NCI-H1417 (cell line): ENCODE results near the gene VSTM5.
A peak's percentile ranks its signal among the peaks of the same experiment; 100 is the strongest.
"Not testable (repeated sequence)": the region's sequence is repeated elsewhere in the genome, so short reads cannot be mapped to it uniquely, and the experiment has no call there.

Source experiments
- DNase-seq, 3 experiments: peaks; one replicate each; lab custom pipeline; 2025; lab: John Stamatoyannopoulos, UW

VSTM5 gene

GRCh38 chr11:93850594-93851018, at the start of gene VSTM5:
VSTM5 (minus strand) TSS chr11:93850618; CDS start chr11:93850502, 116 bp downstream.
- DNase-seq, result no peak

- peak; percentile 55 to 88 (median 63) for DNase-seq
Observed at GRCh38 chr11:93895106-93895862, 44.9 kb upstream of the VSTM5 start.

GRCh38 chr11:93890391-93891051, 40.1 kb upstream of the VSTM5 start:
- no peak for DNase-seq

- no peak for DNase-seq
Observed at GRCh38 chr11:93887111-93887510, 36.7 kb upstream of the VSTM5 start.

GRCh38 chr11:93879114-93879513, 28.7 kb upstream of the VSTM5 start:
- DNase-seq, result not testable (repeated sequence)

- no peak for DNase-seq
Observed at GRCh38 chr11:93875637-93876036, 25.2 kb upstream of the VSTM5 start.

- no peak for DNase-seq
Observed at GRCh38 chr11:93871526-93871925, 21.1 kb upstream of the VSTM5 start.

- no peak for DNase-seq
Observed at GRCh38 chr11:93870616-93871015, 20.2 kb upstream of the VSTM5 start.

GRCh38 chr11:93869830-93870229, 19.4 kb upstream of the VSTM5 start:
- DNase-seq, result no peak

GRCh38 chr11:93868404-93868803, 18.0 kb upstream of the VSTM5 start:
- not testable (repeated sequence) for DNase-seq

- DNase-seq, result no peak
Observed at GRCh38 chr11:93861808-93862207, 11.4 kb upstream of the VSTM5 start.

GRCh38 chr11:93858121-93858775, 7.8 kb upstream of the VSTM5 start:
- DNase-seq, result no peak

- DNase-seq, result peak in 1 of 3 experiments; percentile 54
Observed at GRCh38 chr11:93857413-93858120, 7.1 kb upstream of the VSTM5 start.

- no peak for DNase-seq
Observed at GRCh38 chr11:93852242-93852641, 1.8 kb upstream of the VSTM5 start.

GRCh38 chr11:93849751-93850593, 446 bp downstream of the VSTM5 start:
- DNase-seq, result peak in 2 of 3 experiments; percentile 86 to 91

- DNase-seq, result no peak
Observed at GRCh38 chr11:93849201-93849600, 1.2 kb downstream of the VSTM5 start.

- no peak for DNase-seq
Observed at GRCh38 chr11:93846411-93846810, 4.0 kb downstream of the VSTM5 start.

GRCh38 chr11:93845181-93846092, 5.0 kb downstream of the VSTM5 start:
- no peak for DNase-seq

- no peak for DNase-seq
Observed at GRCh38 chr11:93844568-93844967, 5.8 kb downstream of the VSTM5 start.

- DNase-seq, result no peak
Observed at GRCh38 chr11:93843906-93844305, 6.5 kb downstream of the VSTM5 start.
